Measurements from ENCODE around the gene MYT1. TPM values are rescaled to one million over a fixed set of nuclear protein-coding genes. Genes with fewer than 3 reads are reported as not detected.

MYT1 gene
- total and polyA plus RNA-seq, 2 of the 8 experiments (the other 6 are each of a cell fraction or from before 2014, with no cell fraction given): 0.63 to 2.0 TPM

- CTCF ChIA-PET (ENCODE audit: partially characterized antibody): interaction anchor here (0.9 to 4.6 kb wide), 5 partner anchors 8 to 67 kb away, joined by 3 to 14 read pairs (median 4); no protein-coding TSS in a partner anchor
- H3K18ac ChIP-seq (ENCODE audit: extremely low read depth, low read length): no peak overlapping the region
- peaks cover 17 to 19% of the 10 kb centered on the region in 2 experiments for H3K9me3 ChIP-seq (ENCODE audit: insufficient read depth in 2 of 2, low read depth in 1 of 2, low read length in 1 of 2)
- no peak overlapping the region for H4K8ac ChIP-seq (ENCODE audit: extremely low read depth, insufficient read depth, low read length)
- no peak overlapping the region for H3K23ac ChIP-seq (ENCODE audit: insufficient read length)
- H3K4ac ChIP-seq (replicated peaks; ENCODE audit: insufficient read length, low read depth, low read length): no peak overlapping the region
- H3K27me3 ChIP-seq (replicated peaks in 1 of 4; ENCODE audit: control insufficient read depth in 3 of 4, extremely low read depth in 1 of 4, insufficient read depth in 3 of 4, low read length in 3 of 4): no peaks in the 10 kb centered on the region
- H3K36me3 ChIP-seq (ENCODE audit: control insufficient read depth in 2 of 4, insufficient read depth in 4 of 4, low read length in 3 of 4): no peaks in the 10 kb centered on the region
- no peak overlapping the region; a peak in 2 of 7 replicates for H3K9ac ChIP-seq (replicated peaks in 1 of 4; ENCODE audit: extremely low read depth in 1 of 4, low read depth in 3 of 4, low read length in 3 of 4)
- no peak overlapping the region for H3K4me3 ChIP-seq (ENCODE audit: extremely low read depth in 1 of 4, insufficient read depth in 2 of 4, low read depth in 3 of 4, low read length in 4 of 4)
- DNase-seq (ENCODE audit: low read depth in 1 of 2, low spot score in 2 of 2) (peak in 1 of 2 experiments; percentile 40), FAIRE-seq (no peak)
- H3K27ac ChIP-seq (ENCODE audit: low read depth, low read length): no peak overlapping the region
- no peak overlapping the region for H2BK120ac ChIP-seq (replicated peaks; ENCODE audit: low read depth, low read length)
- POLR2A ChIA-PET (ENCODE audit: partially characterized antibody): no interaction called here
- H2BK20ac ChIP-seq (ENCODE audit: low read length): no peak overlapping the region
- no peak overlapping the region for H2AK5ac ChIP-seq (ENCODE audit: low read depth, low read length)
- H3K23me2 ChIP-seq (ENCODE audit: low read depth, low read length): no peaks in the 10 kb centered on the region
- H2AFZ ChIP-seq (ENCODE audit: low read length): no peak overlapping the region
- no peak overlapping the region for H2BK5ac ChIP-seq (ENCODE audit: low read depth, low read length)
- no peaks in the 10 kb centered on the region for H4K20me1 ChIP-seq (replicated peaks in 1 of 2; ENCODE audit: control insufficient read depth in 1 of 2, insufficient read depth in 2 of 2, low read length in 2 of 2)
- no peak overlapping the region for H2BK12ac ChIP-seq (ENCODE audit: low read depth, low read length)
- H4K5ac ChIP-seq (ENCODE audit: insufficient read length, low read depth, low read length): no peak overlapping the region
- H3K79me1 ChIP-seq (ENCODE audit: low read depth, low read length): no peaks in the 10 kb centered on the region
- no peak overlapping the region for H3K14ac ChIP-seq (ENCODE audit: insufficient read length)
- peaks cover 0 to 14% (median 5%) of the 10 kb centered on the region in 4 experiments; a peak in 5 of 7 replicates for H3K4me1 ChIP-seq (replicated peaks in 1 of 4; ENCODE audit: control insufficient read depth in 3 of 4, insufficient read depth in 4 of 4, low read length in 3 of 4)
- H3K4me2 ChIP-seq (ENCODE audit: insufficient read depth in 1 of 2, low read depth in 2 of 2, low read length in 2 of 2): no peak overlapping the region
- H2BK15ac ChIP-seq (ENCODE audit: low read length): no peak overlapping the region
- H4K91ac ChIP-seq (replicated peaks; ENCODE audit: insufficient read length, low read length): no peak overlapping the region
- H3K79me2 ChIP-seq (ENCODE audit: control insufficient read depth in 1 of 2, insufficient read depth in 2 of 2, low read length in 2 of 2): no peaks in the 10 kb centered on the region
- peak overlapping the region; percentile 25 for H3K56ac ChIP-seq (replicated peaks; ENCODE audit: insufficient read length, low read depth, low read length)
- 83% methylated on average over 9 of the region's 9 CpGs; no CpG with 5 or more reads in 1 of the 2 experiments for WGBS, 2 experiments (ENCODE audit: extremely low coverage in 1 of 2, insufficient coverage in 1 of 2, insufficient read length in 1 of 2, insufficient replicate concordance in 2 of 2, low coverage in 1 of 2, low lambda C conversion rate in 2 of 2, missing lambda C conversion rate in 1 of 2)
- TF ChIP-seq RNF2 (IDR thresholded peaks at IDR 0.05; ENCODE audit: borderline replicate concordance, low read depth, low read length, missing control alignments, poor library complexity, severe bottlenecking) (no peak), BCL11A (IDR thresholded peaks at IDR 0.05; ENCODE audit: low read depth in 2 of 2, low read length in 2 of 2) (no peak)
Observed at GRCh38 chr20:64142590-64142989, 21.7 kb upstream of the MYT1 start.

All from H1 (cell line).